HEK293 (cell line): ENCODE results near the gene CACNG1.

ENCODE experiments used
- CTCF ChIA-PET: fragments of 350-600 bp; formaldehyde crosslinking; extraction: SDS; loops from one replicate; lab custom pipeline; 2021; ENCODE audit warnings: antibody characterized with exemption; lab: Yijun Ruan, JAX
- POLR2A ChIA-PET: fragments of 300-600 bp; formaldehyde crosslinking; extraction: SDS; loops from one replicate; lab custom pipeline; 2020; ENCODE audit warnings: antibody characterized with exemption, inconsistent platforms; lab: Yijun Ruan, JAX
- H3K27ac ChIP-seq: fragments of 200-500 bp; sonication (Bioruptor generic); 2 replicates; pipeline ENCODE4 v1.5.1; 2014; ENCODE audit warnings: low read depth, low read length, control low read depth, inconsistent platforms; ENCODE audit errors: extremely low read depth
- H3K36me3 ChIP-seq, 2 experiments: fragments of 200-500 bp in 1 of 2; sonication (Bioruptor generic) in 1 of 2; 1 replicate in 1 of 2; 2 replicates in 1 of 2; pipeline ENCODE4 v1.5.1; 2014 to 2017; ENCODE audit warnings: inconsistent platforms in 2 of 2, low read length in 2 of 2; ENCODE audit not compliant: control insufficient read depth in 2 of 2, insufficient read depth in 1 of 2
- H3K4me1 ChIP-seq: fragments of 200-500 bp; sonication (Bioruptor generic); 2 replicates; pipeline ENCODE4 v1.5.1; 2014; ENCODE audit warnings: mild to moderate bottlenecking, low read length, inconsistent platforms; ENCODE audit not compliant: control insufficient read depth, insufficient read depth
- H3K4me3 ChIP-seq: 2 replicates; pipeline ENCODE4 v1.5.1; 2011; ENCODE audit warnings: low read depth, mild to moderate bottlenecking, control low read depth, low read length, moderate library complexity
- H3K9me3 ChIP-seq: fragments of 200-500 bp; sonication (Bioruptor generic); 2 replicates; pipeline ENCODE4 v1.5.1; 2014; ENCODE audit warnings: low read depth, low read length, inconsistent platforms; ENCODE audit not compliant: control insufficient read depth, insufficient read depth
- BCL6B ChIP-seq: fragments of 450-650 bp; formaldehyde crosslinking; IDR thresholded peaks from 2 replicates; pipeline ENCODE4 v1.5.1; 2017; ENCODE audit warnings: missing biosample characterization, missing genetic modification characterization
- MZF1 ChIP-seq: fragments of 450-650 bp; formaldehyde crosslinking; IDR thresholded peaks from 2 replicates; pipeline ENCODE4 v1.5.1; 2017; ENCODE audit warnings: missing biosample characterization, missing genetic modification characterization, borderline replicate concordance
- SCRT1 ChIP-seq: fragments of 450-650 bp; formaldehyde crosslinking; IDR thresholded peaks from 2 replicates; pipeline ENCODE4 v1.5.1; 2016; ENCODE audit warnings: missing biosample characterization, missing genetic modification characterization, borderline replicate concordance
- SCRT2 ChIP-seq: fragments of 450-650 bp; formaldehyde crosslinking; IDR thresholded peaks from 2 replicates; pipeline ENCODE4 v1.5.1; 2016; ENCODE audit warnings: missing biosample characterization, missing genetic modification characterization
- ZBTB49 ChIP-seq: fragments of 450-650 bp; formaldehyde crosslinking; IDR thresholded peaks from 2 replicates; pipeline ENCODE4 v1.5.1; 2016; ENCODE audit warnings: missing biosample characterization, missing genetic modification characterization, low read depth
- ZFP41 ChIP-seq: fragments of 450-650 bp; formaldehyde crosslinking; IDR thresholded peaks from 2 replicates; pipeline ENCODE4 v1.5.1; 2016; ENCODE audit warnings: missing biosample characterization, missing genetic modification characterization, borderline replicate concordance
- ZIC2 ChIP-seq: fragments of 450-650 bp; formaldehyde crosslinking; IDR thresholded peaks from 2 replicates; pipeline ENCODE4 v1.5.1; 2016; ENCODE audit warnings: missing biosample characterization, missing genetic modification characterization
- ZNF184 ChIP-seq: fragments of 450-650 bp; IDR thresholded peaks from 2 replicates; pipeline ENCODE4 v1.5.1; 2018; ENCODE audit warnings: missing biosample characterization, mild to moderate bottlenecking, missing genetic modification characterization
- ZNF354C ChIP-seq: fragments of 450-650 bp; formaldehyde crosslinking; IDR thresholded peaks from 2 replicates; pipeline ENCODE4 v1.5.1; 2016; ENCODE audit warnings: missing biosample characterization, missing genetic modification characterization, low read depth, borderline replicate concordance
- ZNF48 ChIP-seq: fragments of 450-650 bp; formaldehyde crosslinking; IDR thresholded peaks from 2 replicates; pipeline ENCODE4 v1.5.1; 2016; ENCODE audit warnings: missing biosample characterization, missing genetic modification characterization
- ZNF510 ChIP-seq: fragments of 450-650 bp; formaldehyde crosslinking; IDR thresholded peaks from 2 replicates; pipeline ENCODE4 v1.5.1; 2018; ENCODE audit warnings: mild to moderate bottlenecking, missing genetic modification characterization, missing biosample characterization; ENCODE audit not compliant: insufficient replicate concordance
- ZNF521 ChIP-seq: fragments of 450-650 bp; formaldehyde crosslinking; IDR thresholded peaks from 2 replicates; pipeline ENCODE4 v1.5.1; 2017; ENCODE audit warnings: missing biosample characterization, mild to moderate bottlenecking, missing genetic modification characterization
- ZNF639 ChIP-seq: fragments of 450-650 bp; formaldehyde crosslinking; IDR thresholded peaks from 2 replicates; pipeline ENCODE4 v1.5.1; 2016; ENCODE audit warnings: missing biosample characterization, missing genetic modification characterization
- ZNF660 ChIP-seq: fragments of 450-650 bp; IDR thresholded peaks from 2 replicates; pipeline ENCODE4 v1.5.1; 2018; ENCODE audit warnings: missing biosample characterization, mild to moderate bottlenecking, missing genetic modification characterization
- ZNF785 ChIP-seq: fragments of 450-650 bp; formaldehyde crosslinking; IDR thresholded peaks from 2 replicates; pipeline ENCODE4 v1.5.1; 2016; ENCODE audit warnings: missing biosample characterization, missing genetic modification characterization
- TF ChIP-seq, protein P1 (sequence below): fragments of 450-650 bp; formaldehyde crosslinking; IDR thresholded peaks from 2 replicates; pipeline ENCODE4 v1.5.1; 2016; ENCODE audit warnings: missing biosample characterization, missing genetic modification characterization

Gene CACNG1

GRCh38 chr17:67044016-67044772, at the start of gene CACNG1:
TSS of gene CACNG1 (plus strand) at chr17:67044554. CDS start at chr17:67044661, 107 bp downstream.
- POLR2A ChIA-PET: no interaction called here
- TF ChIP-seq ZNF785 (tag by site-specific recombination) (no peak), ZIC2 (tag by site-specific recombination) (no peak), ZNF660 (tag by site-specific recombination) (no peak)
- CTCF ChIA-PET: no interaction called here
- no peak within 1 kb of the TSS for H3K27ac ChIP-seq
- no peaks in the 10 kb centered on the region for H3K36me3 ChIP-seq
- no peaks in the 10 kb centered on the region for H3K9me3 ChIP-seq
- no peak within 1 kb of the TSS for H3K4me3 ChIP-seq
- H3K4me1 ChIP-seq: no peaks in the 10 kb centered on the region

- Histone ChIP-seq H3K36me3 (no peaks in the 10 kb centered on the region), H3K9me3 (no peaks in the 10 kb centered on the region), H3K4me3 (no peak overlapping the region), H3K27ac (no peak overlapping the region), H3K4me1 (no peaks in the 10 kb centered on the region)
- ChIA-PET POLR2A (no interaction called here), CTCF (interaction anchor here (0.6 kb wide), 1 partner anchor 385 kb away, joined by 6 read pairs; no protein-coding TSS in a partner anchor)
- TF ChIP-seq ZNF639 (tag by site-specific recombination) (no peak), SCRT1 (no peak), ZNF510 (tag by site-specific recombination) (no peak), MZF1 (no peak)
Measured at GRCh38 chr17:66994930-66995535, 49.3 kb upstream of the CACNG1 start.

GRCh38 chr17:66995944-66996343, 48.4 kb upstream of the CACNG1 start:
- TF ChIP-seq ZNF521 (tag by site-specific recombination) (no peak), BCL6B (tag by site-specific recombination) (no peak), ZNF510 (tag by site-specific recombination) (no peak), ZNF785 (tag by site-specific recombination) (no peak), ZBTB49 (tag by site-specific recombination) (no peak), SCRT2 (tag by site-specific recombination) (no peak), ZFP41 (tag by site-specific recombination) (no peak), ZNF354C (tag by site-specific recombination) (no peak), ZNF48 (no peak), ZNF184 (no peak)
- TF ChIP-seq, protein P1, sequence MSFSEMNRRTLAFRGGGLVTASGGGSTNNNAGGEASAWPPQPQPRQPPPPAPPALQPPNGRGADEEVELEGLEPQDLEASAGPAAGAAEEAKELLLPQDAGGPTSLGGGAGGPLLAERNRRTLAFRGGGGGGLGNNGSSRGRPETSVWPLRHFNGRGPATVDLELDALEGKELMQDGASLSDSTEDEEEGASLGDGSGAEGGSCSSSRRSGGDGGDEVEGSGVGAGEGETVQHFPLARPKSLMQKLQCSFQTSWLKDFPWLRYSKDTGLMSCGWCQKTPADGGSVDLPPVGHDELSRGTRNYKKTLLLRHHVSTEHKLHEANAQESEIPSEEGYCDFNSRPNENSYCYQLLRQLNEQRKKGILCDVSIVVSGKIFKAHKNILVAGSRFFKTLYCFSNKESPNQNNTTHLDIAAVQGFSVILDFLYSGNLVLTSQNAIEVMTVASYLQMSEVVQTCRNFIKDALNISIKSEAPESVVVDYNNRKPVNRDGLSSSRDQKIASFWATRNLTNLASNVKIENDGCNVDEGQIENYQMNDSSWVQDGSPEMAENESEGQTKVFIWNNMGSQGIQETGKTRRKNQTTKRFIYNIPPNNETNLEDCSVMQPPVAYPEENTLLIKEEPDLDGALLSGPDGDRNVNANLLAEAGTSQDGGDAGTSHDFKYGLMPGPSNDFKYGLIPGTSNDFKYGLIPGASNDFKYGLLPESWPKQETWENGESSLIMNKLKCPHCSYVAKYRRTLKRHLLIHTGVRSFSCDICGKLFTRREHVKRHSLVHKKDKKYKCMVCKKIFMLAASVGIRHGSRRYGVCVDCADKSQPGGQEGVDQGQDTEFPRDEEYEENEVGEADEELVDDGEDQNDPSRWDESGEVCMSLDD (tag by site-specific recombination): no peak
- Histone ChIP-seq H3K4me3 (no peak overlapping the region), H3K9me3 (no peaks in the 10 kb centered on the region), H3K36me3 (no peaks in the 10 kb centered on the region), H3K27ac (no peak overlapping the region), H3K4me1 (no peaks in the 10 kb centered on the region)
- ChIA-PET CTCF (no interaction called here), POLR2A (no interaction called here)
